GM18498 (cell line): Measurements from ENCODE around the gene TUBB.

Source experiments
- ATAC-seq: cut with Tn5 transposase; IDR thresholded peaks from one replicate; pipeline ENCODE4 v1.9.1; 2021; ENCODE audit warnings: mild to moderate bottlenecking, moderate library complexity; ENCODE audit not compliant: unreplicated experiment

TUBB gene

DNA sequence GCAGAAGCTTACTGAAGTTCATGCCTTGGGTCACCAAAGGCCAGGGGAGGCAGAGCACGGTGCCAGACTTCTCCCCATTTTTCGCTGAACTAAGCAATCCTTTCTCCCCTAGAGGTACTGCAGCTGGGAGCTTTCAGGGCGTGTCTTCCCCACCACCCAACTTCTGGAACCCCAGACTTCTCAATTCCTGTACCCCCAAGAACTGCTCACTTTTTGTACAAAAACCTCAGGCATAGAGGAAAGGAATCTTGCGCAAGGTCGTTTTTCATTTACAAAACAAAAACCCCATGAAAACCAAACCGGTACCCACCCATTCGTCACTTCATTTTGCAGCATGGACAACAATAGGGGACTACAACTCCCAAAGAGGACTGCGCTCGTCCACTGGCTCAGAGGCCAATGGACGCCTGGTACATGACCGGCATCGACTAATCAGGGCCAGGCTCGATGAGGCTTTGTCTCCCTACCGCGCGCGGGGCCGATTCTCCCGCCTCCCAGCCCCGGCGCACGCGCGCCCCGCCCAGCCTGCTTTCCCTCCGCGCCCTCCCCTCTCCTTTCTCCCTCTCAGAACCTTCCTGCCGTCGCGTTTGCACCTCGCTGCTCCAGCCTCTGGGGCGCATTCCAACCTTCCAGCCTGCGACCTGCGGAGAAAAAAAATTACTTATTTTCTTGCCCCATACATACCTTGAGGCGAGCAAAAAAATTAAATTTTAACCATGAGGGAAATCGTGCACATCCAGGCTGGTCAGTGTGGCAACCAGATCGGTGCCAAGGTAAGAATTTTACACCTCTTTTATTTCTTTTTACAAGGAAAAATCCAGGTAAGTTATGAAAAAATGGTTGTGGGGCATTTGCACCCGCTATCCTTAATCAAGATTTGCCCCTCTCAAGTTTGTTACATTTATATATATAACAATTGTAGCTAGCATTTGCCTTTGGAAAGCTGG is at the start of gene TUBB:
Gene TUBB, plus strand, starts transcription at position 562 of the 947 bp plus-strand sequence. Its CDS starts 155 bp downstream, at position 717.
- ATAC-seq, result peak; percentile 45

DNA sequence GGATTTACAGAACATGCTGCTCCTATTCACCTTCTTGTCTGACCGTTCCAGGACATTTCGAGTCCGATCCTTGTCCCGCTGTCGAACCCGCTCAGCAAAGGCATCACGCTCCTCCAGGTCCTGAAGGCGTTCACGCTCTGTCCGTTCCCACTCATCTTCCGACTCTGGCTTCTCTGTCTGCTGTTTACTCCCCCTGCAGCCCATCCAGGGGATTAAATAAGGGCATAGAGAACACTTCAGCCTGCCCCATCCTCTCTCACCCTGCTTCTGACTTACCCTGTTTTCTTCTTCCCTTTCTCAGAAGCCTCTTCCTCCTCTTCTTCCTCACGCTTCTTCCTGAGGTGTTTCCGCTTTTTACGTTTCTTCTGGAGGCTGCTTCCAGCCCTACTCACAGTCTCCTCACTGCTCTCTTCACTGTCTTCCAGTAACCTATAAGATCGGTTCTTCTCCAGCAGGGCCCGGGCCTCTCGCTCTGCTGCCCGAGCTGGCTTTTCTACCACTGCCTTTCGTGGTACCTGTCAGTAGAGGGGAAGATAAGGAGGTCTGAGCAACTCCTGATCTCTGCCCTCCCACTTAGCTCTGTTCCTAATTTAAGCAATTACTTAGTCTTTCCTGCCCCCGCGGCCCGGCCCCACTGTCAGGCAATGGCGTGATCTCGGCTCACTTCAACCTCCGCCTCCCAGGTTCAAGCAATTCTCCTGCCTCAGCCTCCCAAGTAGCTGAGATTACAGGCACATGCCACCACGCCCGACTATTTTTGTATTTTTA is 49.2 kb upstream of the TUBB start:
- no peak for ATAC-seq

DNA sequence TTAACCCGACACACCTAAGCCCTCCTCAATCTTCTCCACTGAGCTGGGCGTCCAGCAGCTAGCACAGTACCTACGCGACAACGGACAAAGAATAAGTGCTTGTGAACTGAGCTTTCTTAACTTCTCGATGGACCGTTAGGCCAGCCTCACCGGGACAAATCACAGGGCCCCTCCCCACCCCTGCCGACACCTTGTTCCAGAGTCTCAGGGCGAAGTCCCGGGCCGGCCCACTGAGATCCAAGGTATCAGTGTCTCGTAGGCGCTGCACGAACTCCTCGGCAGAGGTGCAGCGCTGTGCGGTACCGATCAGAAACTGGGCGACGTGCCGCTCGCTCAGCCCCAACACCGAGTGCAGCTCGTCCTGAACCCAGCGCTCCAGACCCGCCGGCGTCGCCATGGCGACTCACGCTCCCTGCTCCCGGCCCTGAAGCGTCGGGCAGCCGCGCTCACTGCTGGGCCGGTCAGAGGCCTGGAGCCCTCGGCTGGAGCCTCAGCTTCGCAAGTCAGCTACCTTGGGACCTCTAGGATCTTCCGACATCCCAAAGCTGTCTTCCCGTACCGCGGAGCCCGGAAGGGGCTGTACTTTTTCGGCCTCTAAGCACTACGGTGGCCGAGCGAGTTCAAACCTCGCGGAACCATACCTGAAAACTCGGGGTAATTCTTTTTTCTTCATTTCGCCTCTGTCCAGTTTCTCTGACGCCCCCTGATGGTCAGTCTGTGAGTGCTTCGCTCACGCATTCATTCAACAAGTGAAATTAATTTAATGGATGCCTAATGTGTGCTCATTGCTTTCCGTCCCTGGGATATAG is 47.5 kb upstream of the TUBB start, which contains the start of gene DHX16:
Gene DHX16, minus strand, starts transcription at position 562 of the 809 bp plus-strand sequence. Its CDS starts 165 bp downstream, at position 397.
- peak; percentile 73 for ATAC-seq

DNA sequence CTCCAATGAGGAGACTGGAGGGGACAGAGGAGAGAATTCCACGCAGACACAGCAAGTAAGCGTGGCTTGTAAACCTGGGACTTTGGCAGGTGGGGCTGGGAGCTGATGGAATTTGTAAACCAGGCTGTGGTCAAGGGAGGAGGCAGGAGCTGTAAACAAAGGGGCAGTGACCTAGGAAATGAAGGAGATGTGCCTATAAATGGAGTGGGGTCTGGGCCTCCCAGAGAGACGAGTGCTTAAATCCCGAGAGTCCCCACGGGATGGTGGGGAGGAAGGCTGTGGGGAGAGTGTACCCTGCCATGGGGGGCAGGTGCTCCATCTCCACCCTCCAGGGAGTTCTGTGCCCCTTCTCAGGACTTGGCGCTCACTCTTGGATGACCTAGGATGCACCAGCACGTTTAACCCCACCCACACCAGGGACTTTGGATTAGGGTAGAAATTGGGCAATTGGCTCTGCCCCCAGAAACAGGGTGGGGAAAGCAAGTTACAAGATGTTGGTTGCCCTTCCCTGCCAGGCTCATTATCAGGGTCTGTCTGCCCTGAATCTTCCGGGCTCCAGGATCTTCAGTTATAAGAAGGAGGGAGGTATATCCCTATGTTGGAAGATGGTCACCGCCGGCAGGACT is 43.4 kb upstream of the TUBB start:
- ATAC-seq, result no peak

DNA sequence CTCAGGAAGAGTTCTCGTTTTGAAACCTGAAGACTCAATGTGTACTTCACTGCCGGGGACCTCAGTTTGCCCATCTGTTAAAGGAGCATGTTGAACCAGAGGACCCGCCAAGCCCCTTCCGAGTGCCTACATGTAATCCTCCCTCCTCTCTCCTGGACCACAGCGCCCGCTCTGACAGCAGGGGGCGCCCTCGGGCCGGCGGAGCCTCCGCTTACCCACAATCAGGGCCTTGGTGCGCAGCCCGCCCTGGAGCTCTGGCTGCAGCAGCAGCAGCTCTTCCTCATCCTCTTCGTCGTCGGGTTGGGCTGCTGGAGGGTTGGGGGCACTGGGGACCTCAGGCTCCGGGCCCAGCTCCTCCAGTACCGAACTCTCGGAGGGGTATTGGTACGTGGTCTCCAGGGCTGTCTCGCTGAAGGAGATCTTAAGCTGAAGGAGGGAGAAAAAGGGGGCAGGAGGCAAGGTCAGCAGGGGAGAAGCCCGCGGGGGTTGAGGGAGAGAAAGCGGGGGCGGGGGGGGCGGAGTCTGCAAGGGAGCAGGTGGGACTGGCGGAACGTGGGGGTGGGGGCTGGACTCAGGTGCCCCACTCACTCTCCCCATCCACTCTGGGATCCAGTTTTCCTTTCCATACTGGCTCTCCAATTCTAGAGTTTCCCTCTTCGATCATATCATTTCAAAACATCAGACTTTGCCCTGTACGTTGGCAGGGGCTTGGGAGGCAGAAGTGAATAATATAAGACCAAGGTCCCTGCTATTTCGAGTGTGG is 41.0 kb upstream of the TUBB start:
- peak; percentile 46 for ATAC-seq

DNA sequence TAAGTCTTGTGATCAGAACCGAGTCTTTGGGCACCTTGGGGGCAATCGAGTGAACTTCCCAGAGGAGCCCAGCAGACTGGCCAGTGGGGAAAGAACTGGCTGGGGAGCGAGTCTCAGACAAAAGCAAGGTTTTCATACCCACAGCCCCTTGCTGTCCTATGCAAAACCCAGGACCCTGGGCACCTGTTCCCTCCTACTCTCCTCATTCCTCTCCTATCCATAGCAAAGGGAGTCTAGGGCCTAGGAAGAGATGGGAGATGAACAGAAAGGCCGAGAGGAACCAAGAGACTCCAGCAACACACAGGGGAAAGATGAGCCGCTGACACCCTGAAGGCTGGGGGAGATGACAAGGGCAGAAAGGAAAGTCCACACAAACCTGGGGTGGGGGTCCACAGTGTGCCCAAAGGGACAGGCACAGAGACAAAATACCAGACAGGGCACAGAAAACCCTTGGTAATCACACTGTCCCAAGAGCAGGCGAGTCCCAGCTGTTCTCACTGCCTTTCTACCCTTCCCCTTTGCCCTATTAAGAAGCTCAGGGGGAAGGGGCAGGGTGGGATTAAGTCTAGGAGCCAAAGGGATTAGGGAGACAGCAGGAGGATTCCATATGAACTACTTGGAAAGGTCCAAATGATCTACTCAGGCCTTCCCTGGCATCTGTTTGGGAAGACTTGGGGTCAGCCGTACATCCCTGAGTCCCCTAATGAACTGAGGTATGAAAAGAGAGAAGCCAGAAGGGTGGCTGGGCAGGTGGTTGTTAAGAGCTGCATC is 40.2 kb upstream of the TUBB start:
- ATAC-seq, result no peak

DNA sequence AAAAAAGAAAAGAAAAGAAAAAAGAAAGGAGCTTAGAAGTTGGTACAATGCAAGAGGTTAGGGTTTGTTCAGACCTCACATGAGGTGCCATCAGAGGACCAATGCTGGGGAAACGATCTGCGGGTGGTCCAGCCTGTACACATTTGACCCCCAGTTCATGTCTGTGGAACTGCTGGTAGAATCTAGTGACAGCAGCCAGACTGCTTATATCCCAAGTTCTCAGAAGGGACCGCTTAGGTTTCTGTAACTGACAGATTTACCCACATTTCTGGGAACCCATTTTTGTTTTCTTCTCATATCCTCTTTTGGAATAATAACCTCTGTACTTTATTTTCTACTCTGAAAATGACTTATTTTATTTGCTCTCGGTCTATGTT is 38.4 kb upstream of the TUBB start:
- no peak for ATAC-seq

DNA sequence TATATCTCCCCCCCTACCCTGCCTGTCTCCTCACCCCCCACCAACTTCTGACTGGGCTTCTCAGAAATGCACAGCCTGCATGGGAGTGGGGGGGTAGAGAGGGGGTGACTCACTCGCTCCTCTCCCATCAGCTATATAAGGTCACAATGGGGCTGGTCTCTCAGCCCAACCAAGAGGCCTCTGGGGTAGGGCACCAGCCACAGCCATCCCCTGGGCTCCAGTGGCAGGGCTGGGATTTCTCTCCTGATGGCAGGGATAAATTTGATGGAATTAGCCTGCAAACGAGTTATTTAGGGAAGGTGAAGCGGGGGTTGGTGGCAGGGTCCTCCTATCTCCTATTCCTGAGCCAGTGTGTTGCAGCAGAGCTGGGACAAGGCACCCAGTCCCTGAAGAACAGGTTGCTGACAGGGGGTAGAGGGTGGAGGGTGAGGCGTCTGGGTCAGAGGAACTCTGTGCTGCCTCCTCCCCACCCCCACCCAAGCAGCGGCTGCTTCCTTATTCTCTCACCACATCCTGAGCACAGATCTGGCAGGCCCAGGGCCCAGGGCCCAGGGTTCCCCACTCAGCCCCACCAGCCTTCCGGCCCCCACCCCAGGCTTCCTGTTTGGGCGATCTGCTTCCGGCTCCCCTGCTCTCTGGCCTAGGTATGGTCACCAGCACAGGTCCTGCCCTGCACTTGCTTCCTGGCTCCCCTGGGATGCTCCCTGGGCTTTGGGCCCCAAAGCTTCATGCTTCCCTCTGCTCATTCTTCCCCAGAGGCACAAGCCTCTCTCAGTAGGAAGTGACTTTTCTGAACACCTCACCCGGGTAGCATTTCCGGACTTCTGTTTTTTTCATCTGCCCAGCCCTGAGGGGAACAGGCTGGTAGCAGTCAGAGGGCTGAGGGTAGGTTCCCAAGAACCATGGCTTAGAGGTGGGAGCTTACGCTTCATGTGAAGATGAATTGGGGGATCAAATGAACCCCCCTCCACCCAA is 37.7 kb upstream of the TUBB start:
- peak; percentile 45 for ATAC-seq

DNA sequence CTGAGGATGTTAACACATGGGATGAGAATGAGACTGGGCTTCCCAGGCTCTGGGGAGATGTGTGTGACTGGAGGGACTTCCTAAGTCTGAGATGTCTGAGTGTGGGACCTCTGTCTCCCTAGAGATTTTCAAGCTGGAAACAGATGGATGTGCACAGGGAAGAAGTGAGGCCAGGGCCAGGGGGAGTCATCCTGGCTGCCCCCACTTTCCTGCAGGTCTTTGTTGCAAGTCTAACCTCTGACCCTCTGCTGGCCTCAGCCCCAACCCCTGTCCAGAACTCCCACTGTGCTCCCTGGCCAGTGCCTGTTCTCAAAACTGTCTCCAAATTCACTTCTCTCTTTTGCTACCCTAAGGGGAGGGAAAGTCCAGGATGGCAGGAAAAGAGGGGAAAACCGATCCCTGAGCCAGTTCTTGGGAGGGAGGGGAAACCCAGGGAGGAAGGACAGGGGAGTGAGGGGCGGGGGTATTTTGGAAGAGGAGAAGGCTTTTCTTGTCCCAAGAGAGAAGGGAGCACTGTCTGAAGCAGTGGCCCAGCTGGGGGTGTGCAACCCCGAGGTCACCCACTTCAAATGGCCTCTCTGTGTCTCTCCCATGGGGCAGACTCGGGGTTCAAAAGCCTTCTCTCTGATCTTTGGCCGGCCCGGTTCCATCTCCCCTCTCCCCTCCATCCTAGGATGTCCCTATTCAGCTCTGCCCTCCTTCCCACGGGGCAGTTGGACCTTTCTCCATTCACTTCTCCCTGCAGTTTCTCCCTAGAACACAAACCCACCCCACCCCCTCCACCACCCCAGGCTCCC is 36.8 kb upstream of the TUBB start:
- ATAC-seq, result no peak

DNA sequence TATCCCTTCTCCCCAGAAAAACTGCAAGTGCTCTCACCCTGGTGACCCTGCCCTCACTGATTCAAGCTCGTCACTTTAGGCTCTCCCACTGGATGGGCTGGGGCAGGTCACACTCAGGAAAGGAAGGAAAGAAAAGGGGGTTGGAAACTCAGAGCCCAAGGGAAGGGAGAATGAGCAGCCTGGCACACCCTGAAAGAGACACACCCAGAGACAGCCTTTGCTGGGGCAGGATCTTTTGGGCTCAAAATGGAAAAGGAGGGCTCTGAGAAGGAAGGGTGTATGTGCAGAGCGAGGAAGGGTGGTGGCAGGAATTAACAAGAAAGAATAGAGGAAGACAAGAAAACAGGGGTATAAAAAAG is 36.2 kb upstream of the TUBB start:
- no peak for ATAC-seq

DNA sequence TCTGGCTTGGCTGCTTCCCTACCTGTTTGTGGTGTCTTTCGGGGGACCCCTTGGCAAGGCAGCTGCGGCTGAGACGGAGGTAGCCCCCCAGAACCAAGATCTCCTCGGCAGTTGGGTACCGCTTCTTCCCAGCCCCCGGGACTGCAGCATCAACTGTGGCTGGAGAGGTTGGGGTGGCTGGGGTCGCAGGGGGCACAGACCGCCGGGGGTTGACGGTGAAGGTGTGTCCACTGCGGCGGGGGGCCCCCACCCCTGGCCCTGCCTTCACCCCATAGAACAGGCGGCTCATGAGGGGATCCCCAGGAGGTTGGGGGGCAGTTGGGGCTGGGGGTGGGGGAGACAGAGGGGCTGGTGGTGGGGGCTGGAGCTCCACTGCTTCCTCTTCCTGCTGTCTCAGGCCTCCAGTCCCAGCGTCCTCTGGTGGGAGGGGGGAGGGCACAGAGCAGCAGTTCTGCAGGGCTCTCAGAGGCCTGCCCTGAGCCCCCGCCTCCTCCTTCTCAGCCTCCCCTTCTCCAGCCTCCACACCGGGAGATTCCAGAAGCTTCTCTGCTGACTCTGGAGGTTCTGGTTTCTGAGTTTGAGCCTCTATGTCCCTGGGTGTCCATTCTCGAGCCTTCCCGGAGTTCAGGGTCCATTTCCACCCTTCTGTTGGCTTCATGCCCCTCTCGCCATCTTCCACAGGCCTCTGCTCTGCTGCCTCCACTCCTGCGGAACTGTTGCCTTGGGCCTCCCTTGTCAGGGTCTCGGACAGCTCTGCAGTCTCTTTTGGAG is 35.6 kb upstream of the TUBB start:
- no peak for ATAC-seq

DNA sequence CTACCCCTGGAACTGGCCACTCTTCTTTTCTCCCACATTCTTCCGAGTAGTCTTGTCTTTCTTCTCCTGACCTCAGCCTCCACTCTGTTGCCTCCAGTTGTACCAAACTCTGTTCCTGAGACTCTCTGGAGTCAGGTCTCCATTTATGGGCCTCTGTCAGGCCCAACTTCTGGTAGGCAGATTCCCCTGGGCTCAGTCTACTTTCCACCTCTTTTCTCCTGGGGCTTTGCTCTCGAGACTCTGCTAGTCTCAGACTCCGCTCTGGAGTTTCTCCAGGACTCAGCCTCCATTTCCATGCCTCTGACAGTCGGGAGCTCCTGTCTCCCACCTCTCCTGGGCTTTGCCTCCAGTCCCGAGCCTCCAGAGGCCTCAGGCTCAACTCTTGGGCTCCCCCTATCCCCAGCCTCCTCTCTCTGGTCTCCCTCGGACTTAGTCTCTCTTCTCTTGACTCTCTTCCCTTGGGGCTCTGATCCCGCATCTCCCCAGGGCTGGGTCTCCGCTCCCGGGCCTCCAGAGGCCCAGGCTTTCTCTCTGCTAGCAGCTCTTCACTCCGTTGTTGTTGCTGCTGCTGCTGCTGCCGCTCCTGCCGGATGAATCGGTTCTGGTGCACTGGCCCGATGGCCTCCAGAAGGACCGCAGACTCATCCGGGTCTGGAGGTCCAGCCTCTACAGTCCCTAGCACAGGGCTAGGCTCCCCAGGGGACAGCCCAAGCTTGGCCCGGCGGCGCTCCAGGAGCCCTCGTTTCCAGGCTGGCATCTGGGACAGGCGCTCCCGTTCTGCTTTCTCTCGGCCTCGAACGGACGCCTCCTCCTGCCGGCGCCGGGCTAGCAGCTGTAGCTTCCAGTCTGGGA is 34.8 kb upstream of the TUBB start:
- ATAC-seq, result no peak

DNA sequence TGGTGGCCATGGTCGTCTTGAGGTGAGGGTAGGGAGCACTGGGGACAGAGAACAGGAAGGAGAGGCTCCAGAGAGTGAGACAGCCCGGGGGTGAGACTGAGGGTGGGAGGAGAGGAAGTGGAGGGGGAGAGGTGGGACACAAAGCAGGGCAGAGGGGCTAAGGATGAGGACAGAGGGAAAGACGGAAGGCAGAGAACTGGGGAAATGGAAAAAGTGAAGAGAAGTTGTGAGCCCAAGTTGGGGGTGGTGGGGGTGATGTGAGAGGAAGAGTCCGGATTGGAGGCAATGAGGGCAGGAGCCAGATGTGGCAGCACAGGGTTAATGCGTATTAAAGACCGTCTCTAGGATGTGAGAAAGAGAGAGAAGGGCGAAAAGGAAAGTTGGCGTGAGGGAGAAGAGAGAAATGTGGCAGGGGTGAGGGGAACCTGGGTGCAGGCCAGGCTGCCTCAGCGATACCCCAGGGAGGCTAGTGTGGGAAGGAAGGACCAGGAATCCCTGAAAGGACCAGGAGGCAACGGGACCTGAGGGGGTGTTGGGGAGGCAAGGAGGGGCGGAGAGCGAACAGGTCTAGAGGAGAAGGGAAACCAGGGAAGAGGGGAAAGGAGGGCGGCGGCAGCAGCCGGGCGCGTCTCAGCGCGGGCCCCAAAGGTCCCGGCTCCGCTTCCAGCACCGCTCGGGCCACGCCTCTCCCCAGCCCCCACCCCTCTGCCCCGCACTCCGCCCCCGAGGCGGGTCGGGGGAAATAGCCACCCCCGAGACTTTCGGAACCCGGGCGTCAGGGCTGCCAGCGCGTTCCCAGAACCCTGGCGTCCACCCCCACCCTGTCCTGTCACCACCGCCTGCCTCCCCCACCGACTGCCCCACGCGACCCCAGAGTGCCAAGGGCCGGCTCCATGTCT is 33.9 kb upstream of the TUBB start, which contains the start of gene PPP1R18:
Gene PPP1R18, minus strand, starts transcription at position 637 of the 899 bp plus-strand sequence. Its CDS starts 627 bp downstream, at position 10.
- peak; percentile 27 for ATAC-seq

DNA sequence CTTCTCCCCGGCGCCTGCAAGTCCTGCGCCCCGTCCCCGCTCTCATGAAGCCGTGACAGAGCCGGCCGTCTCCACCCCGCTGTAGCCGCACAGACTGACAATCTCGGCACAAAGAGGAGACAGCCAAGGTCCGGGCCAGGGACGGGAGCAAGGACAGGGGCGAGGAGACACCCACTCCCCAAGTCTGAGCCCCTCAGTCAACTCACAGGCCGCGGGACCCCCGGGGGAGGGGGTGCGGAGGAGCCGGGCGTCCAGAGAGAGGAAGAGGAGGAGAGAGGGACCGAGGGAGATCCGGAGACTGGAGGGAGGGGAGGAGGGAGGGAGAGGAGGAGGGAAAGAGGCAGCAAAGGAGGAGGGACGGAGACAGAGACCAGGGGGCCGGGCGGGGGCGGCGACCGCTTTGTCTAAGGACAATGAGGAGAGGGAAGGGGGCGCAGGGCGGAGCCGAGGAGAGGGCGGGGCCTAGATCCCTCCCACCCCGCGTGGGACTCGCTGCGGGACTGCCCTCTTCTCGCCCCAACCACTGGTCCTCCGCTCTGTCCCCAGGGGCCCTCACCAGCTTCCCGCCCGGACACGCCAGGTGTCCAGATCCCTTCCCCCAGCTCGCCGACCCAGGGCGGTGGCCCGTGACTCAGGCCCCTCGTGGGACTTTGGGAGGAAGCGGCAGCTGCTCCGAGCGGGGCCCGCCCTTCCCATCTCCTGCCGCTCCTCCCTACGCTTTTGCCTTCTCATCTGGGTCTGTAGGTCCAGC is 33.1 kb upstream of the TUBB start:
- ATAC-seq, result peak; percentile 47
